ENCODE results near the gene AUP1. TPM values are rescaled to one million over a fixed set of nuclear protein-coding genes. Genes with fewer than 3 reads are reported as not detected.
A peak's percentile ranks its signal among the peaks of the same experiment; 100 is the strongest.

AUP1 gene
- total and polyA plus RNA-seq, 9 of the 15 experiments (the other 6 are each of a cell fraction or from before 2014, with no cell fraction given): 70.7 to 245 (median 165) TPM

DNA sequence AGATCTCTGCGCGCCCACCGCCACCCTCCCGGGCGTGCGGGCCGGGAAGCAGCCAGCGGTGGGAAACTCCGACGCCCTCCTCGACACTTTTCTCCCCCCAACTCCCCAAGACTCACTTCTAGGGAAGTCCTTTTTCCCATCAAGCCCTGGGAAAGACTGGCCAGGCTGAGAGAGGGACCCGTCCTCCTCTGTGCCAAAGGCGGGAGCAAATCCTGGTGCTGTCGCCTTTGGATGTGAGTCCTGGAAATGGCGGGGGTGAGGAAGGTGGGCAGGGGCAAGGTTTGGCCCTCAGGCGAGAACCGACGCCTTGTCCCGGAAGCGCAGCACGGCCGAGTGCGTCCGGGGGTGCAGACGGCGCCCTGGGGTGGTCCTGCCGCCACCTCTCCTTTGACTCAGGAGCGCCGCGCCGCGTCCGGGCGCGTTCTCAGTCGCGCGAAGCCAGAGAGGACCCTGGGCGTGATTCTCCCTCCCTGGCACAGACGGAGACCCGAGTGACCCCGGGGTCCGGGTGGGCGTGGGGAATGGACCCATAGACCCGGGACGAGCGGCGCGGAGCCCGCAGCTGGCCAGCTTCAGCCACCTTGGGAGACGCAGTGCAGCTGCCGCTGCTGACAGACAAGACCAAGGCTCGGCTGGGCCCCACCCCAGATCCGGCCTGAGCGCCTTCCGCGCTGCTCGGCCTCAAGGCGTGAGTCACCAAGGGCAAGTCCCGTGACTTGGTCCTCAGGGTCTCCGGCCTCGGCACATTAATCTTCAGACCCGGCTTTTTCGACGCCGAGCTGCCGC, 26.6 kb downstream of the AUP1 start (continued):
- TF ChIP-seq SMC3 (conservative IDR thresholded peaks at IDR 0.05; ENCODE audit: insufficient read depth, low read depth, low read length) (0 out of 2 replicates have a peak, but pooled peaks have one; percentile 2), ZFX (CRISPR knock-in tag; IDR thresholded peaks at IDR 0.05) (peak; percentile 91), GABPA (tag; conservative IDR thresholded peaks at IDR 0.05; ENCODE audit: low read depth) (peak; percentile 67), RNF2 (IDR thresholded peaks at IDR 0.05) (peak; percentile 73; the same call in 1 of the 2 replicates), TRIM25 (IDR thresholded peaks at IDR 0.05; ENCODE audit: borderline replicate concordance) (no peak), MTA1 (IDR thresholded peaks at IDR 0.05; ENCODE audit: borderline replicate concordance) (0 out of 2 replicates have a peak, but pooled peaks have one; percentile 27), ARNT (IDR thresholded peaks at IDR 0.05) (0 out of 4 replicates have a peak, but pooled peaks of 1 of the 2 experiments have one; percentile 18), MGA (IDR thresholded peaks at IDR 0.05) (peak; percentile 80), FOXA1 (IDR thresholded peaks at IDR 0.05; ENCODE audit: borderline replicate concordance) (no peak)
- TF ChIP-seq, protein P1, sequence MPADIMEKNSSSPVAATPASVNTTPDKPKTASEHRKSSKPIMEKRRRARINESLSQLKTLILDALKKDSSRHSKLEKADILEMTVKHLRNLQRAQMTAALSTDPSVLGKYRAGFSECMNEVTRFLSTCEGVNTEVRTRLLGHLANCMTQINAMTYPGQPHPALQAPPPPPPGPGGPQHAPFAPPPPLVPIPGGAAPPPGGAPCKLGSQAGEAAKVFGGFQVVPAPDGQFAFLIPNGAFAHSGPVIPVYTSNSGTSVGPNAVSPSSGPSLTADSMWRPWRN (IDR thresholded peaks at IDR 0.05; ENCODE audit: low read depth): peak; percentile 46; the same call in 1 of the 2 replicates
- TF ChIP-seq, protein P2, sequence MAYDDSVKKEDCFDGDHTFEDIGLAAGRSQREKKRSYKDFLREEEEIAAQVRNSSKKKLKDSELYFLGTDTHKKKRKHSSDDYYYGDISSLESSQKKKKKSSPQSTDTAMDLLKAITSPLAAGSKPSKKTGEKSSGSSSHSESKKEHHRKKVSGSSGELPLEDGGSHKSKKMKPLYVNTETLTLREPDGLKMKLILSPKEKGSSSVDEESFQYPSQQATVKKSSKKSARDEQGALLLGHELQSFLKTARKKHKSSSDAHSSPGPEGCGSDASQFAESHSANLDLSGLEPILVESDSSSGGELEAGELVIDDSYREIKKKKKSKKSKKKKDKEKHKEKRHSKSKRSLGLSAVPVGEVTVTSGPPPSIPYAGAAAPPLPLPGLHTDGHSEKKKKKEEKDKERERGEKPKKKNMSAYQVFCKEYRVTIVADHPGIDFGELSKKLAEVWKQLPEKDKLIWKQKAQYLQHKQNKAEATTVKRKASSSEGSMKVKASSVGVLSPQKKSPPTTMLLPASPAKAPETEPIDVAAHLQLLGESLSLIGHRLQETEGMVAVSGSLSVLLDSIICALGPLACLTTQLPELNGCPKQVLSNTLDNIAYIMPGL (CRISPR knock-in tag; IDR thresholded peaks at IDR 0.05): peak; percentile 51; the same call in 1 of the 2 replicates

Data from K562 (cell line).